ENCODE measurements around the gene TCEAL3. TPM values are rescaled to one million over a fixed set of nuclear protein-coding genes. Genes with fewer than 3 reads are reported as not detected.
"Not testable (repeated sequence)": the region's sequence is repeated elsewhere in the genome, so short reads cannot be mapped to it uniquely, and the experiment has no call there.

Gene TCEAL3
- total RNA-seq, 1 experiment from 2014 or later: 39.7 TPM

GRCh38 chrX:103626855-103627254, 19.1 kb downstream of the TCEAL3 start:
- DNase-seq (ENCODE audit: low read depth): no peak

- peak; percentile 79 for DNase-seq (ENCODE audit: low read depth)
These were observed 20.9 kb downstream of the TCEAL3 start, which contains the start of gene TCEAL1 for GRCh38 chrX:103628386-103629317. Gene TCEAL1 (plus strand): TSS chrX:103628975. CDS start chrX:103629917, 942 bp downstream.

GRCh38 chrX:103629318-103630170, 21.8 kb downstream of the TCEAL3 start:
- peak; percentile 68 for DNase-seq (ENCODE audit: low read depth)

- no peak for DNase-seq (ENCODE audit: low read depth)
These were observed 22.4 kb downstream of the TCEAL3 start for GRCh38 chrX:103630171-103630511.

- no peak for DNase-seq (ENCODE audit: low read depth)
These were observed 23.4 kb downstream of the TCEAL3 start for GRCh38 chrX:103631145-103631544.

GRCh38 chrX:103635436-103635835, 27.7 kb downstream of the TCEAL3 start:
- no peak for DNase-seq (ENCODE audit: low read depth)

- no peak for DNase-seq (ENCODE audit: low read depth)
These were observed 30.0 kb downstream of the TCEAL3 start for GRCh38 chrX:103637604-103638338.

GRCh38 chrX:103638479-103639346, 30.9 kb downstream of the TCEAL3 start:
- not testable (repeated sequence) for DNase-seq (ENCODE audit: low read depth)

GRCh38 chrX:103640401-103641155, 32.8 kb downstream of the TCEAL3 start:
- DNase-seq (ENCODE audit: low read depth): peak; percentile 59

- DNase-seq (ENCODE audit: low read depth): no peak
These were observed 36.4 kb downstream of the TCEAL3 start for GRCh38 chrX:103644125-103644524.

GRCh38 chrX:103647630-103648029, 39.9 kb downstream of the TCEAL3 start:
- DNase-seq (ENCODE audit: low read depth): no peak

- no peak for DNase-seq (ENCODE audit: low read depth)
These were observed 43.5 kb downstream of the TCEAL3 start for GRCh38 chrX:103651151-103651773.

- DNase-seq (ENCODE audit: low read depth): peak; percentile 67
These were observed 47.7 kb downstream of the TCEAL3 start for GRCh38 chrX:103655230-103656000.

- peak; percentile 93 for DNase-seq (ENCODE audit: low read depth)
These were observed 48.9 kb downstream of the TCEAL3 start for GRCh38 chrX:103656617-103657016.

- DNase-seq (ENCODE audit: low read depth): peak; percentile 44
These were observed 49.3 kb downstream of the TCEAL3 start for GRCh38 chrX:103657066-103657465.

GRCh38 chrX:103658681-103659433, 51.1 kb downstream of the TCEAL3 start:
- DNase-seq (ENCODE audit: low read depth): no peak

GRCh38 chrX:103659460-103659859, 51.7 kb downstream of the TCEAL3 start:
- not testable (repeated sequence) for DNase-seq (ENCODE audit: low read depth)

Data from LHCN-M2 (cell line).